Inferior parietal cortex (tissue), 1 donor: ENCODE measurements around the gene ACO1.

ENCODE experiments used
- DNase-seq: peaks from one replicate; pipeline ENCODE4 v3.0.0-alpha.2; 2016; ENCODE audit errors: extremely low spot score

The ACO1 gene

DNA sequence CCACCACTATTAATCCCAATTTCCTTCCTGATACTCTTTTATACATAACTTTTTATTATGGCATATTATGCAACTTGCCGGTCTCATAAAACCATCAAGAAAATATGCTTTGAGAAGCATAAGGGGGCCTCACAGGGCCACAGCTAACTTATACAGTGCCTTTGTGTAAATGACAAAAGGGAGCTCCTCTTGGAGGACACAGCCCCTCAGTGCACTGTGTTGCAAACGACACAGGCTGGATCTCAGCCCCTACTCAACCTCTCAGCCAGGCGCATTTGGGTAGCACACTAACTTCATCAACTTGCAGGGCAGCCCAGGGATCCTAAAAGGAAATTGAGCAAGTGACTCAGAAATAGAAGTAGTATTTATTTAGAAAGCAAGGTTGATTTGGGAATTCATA is 106.2 kb downstream of the ACO1 start:
- no peak for DNase-seq

DNA sequence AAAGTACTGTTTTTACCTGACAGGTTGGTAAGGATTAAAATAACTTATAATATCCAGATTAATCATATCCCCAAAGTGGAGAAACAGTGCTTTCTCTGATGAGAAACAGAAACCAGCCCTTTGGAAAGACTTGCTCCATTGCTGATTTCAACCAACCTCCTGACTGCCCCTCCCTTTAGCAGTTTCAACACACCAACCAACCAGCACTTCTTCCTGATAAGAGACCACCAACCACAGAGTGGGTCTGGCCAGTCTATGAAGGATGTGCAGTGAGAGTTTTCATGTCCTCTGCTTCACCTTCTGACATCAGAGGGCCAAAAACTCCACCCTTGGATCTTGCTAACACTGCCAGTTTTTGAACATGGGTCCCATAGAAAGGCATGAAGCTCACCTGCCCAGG is 113.5 kb downstream of the ACO1 start:
- DNase-seq: no peak

DNA sequence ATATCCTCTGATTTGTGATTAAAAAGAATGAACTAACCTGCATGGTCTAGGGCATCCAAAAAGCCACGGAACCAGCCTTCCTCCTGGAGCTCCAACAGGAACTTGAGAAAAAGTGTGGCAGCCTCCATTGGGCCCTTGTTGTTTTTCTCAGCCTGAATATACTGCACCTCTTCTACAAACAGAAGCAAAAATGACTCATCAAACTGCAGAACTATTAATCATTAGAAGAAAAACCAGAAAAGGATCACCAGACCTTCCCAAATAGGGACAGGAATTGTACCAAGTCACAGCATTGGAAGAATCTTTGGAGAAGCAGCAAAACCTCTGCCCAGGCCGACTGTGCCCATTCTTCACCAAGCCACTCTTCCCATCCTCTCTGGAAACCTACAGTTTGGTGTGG is 116.3 kb downstream of the ACO1 start:
- no peak for DNase-seq

DNA sequence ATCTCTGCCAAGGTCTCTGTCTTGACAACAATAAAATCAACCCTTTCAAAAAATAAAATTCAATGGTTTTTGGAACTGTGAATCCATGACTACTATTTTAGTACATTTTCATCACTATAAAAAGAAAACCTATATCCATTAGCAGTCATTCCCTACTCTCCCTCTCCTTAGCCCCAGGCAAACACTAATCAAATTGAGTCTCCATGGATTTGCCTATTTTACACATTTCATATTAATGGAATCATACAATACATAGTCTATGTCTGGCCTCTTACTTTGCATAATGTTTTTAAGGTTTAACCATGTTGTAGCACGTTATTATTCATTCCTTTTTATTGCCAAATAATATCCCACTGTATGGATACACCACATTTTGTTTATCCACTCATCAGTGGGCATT is 117.4 kb downstream of the ACO1 start:
- DNase-seq: no peak

DNA sequence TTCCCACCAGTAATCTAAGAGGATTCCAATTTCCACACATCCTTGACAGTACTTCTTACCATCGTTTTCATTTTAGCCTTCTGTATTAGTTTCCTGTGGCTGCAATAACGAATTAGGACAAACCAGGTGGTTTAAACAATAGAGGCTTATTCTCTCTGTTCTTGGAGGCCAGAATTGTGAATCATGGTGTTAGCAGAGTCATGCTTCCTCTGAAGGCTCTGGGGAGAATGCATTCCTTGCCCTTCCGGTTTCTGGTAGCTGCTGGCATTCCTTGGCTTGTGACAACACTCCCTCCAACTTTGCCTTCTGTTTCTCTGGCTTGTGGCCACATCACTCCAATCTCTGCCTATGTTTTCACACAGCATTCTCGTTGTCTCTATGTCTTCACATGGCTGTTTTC is 118.0 kb downstream of the ACO1 start:
- DNase-seq: no peak

DNA sequence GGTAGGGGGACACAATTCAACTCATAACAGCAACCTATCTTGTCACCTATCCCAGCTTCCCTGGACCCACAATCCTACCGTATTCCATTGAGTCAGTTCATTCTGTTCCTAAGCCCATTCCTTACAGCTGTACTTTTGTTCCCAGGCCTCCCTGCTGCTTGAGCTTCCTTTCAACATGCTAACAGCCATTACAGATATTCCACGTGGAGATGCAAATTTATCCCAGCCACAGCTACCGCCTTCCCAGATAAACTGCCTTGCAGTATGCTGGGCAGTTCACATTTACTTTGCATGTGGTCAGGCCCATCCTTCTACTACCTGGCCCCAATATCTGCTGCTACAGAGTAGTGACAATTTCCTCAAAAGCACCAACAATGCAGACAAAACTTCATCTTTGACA is 118.6 kb downstream of the ACO1 start:
- no peak for DNase-seq
